GM12891 (cell line): Measurements from ENCODE around the gene TMEM255B.

Experiments
- POLR2A ChIP-seq: IDR thresholded peaks from 2 replicates; pipeline ENCODE4 v1.6.1; 2011; ENCODE audit warnings: low read depth, low read length, control low read depth
- POLR2AphosphoS5 ChIP-seq: IDR thresholded peaks from 2 replicates; pipeline ENCODE4 v1.6.1; 2011; ENCODE audit warnings: low read depth, low read length, control low read depth
- SPI1 ChIP-seq: IDR thresholded peaks from 2 replicates; pipeline ENCODE4 v1.6.1; 2011; ENCODE audit warnings: low read depth, low read length, control low read depth
- TAF1 ChIP-seq: IDR thresholded peaks from 2 replicates; pipeline ENCODE4 v1.6.1; 2011; ENCODE audit warnings: low read depth, low read length, control low read depth

GRCh38 chr13:113769106-113769505 lies 10.1 kb downstream of the TMEM255B start:
- TF ChIP-seq SPI1, result no peak
- no peak for TF ChIP-seq POLR2A
- no peak for TF ChIP-seq POLR2AphosphoS5
- TF ChIP-seq TAF1, result no peak
